NCI-H1105 treated with DMSO at 0.1 percent for 48 hours (cell line): ENCODE measurements around the gene CAMK4.
A peak's percentile ranks its signal among the peaks of the same experiment; 100 is the strongest.
"Not testable (repeated sequence)": the region's sequence is repeated elsewhere in the genome, so short reads cannot be mapped to it uniquely, and the experiment has no call there.

Experiments used
- DNase-seq: peaks from one replicate; lab custom pipeline; 2025; lab: John Stamatoyannopoulos, UW

The CAMK4 gene

DNA sequence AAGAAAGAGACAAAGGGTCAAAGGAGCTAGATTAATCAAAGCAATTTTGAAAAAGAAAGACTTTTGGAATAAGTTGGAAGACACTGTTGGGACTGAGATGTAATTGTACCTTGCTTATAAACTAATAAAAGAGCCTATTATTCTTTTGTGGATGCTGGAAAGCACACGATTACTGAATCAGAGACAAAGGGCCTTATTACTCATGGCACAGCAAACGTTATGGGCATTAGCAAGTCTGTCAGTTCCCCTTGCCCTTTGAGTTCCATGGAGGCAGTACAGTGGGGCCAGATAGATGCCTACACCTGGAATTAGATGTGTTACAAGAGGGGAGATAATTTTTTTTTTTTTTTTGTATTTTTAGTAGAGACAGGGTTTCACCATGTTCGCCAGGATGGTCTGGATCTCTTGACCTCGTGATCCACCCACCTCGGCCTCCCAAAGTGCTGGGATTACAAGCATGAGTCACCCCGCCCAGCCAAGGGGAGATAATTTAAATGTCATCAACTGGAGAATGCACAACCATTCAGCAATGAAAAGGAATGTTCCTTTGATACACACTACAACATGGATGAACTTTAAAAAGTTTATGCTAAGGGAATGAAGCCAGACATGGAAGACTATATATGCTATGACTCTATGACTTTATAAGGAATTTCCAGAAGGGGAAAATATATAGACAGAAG is 159.2 kb downstream of the CAMK4 start:
- no peak for DNase-seq

DNA sequence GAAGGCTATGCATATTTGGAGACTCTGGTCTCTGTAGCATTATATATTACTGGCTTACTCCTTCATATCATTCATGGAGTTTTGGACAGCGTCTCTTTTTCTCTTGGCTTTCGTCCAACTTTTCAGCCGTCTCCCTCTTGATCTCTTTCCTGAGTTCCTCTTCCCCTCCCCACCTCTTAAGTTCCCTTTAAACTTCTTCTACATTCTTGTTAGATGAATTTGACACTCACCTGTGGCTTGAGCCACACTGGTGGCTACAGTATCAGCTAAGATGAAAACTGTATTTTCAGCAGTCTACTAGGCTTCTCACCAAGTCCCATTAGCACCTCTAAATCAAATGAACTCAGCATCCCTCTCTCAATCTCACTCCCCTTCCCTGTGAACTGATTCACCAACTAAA is 160.0 kb downstream of the CAMK4 start:
- DNase-seq: peak; percentile 29

DNA sequence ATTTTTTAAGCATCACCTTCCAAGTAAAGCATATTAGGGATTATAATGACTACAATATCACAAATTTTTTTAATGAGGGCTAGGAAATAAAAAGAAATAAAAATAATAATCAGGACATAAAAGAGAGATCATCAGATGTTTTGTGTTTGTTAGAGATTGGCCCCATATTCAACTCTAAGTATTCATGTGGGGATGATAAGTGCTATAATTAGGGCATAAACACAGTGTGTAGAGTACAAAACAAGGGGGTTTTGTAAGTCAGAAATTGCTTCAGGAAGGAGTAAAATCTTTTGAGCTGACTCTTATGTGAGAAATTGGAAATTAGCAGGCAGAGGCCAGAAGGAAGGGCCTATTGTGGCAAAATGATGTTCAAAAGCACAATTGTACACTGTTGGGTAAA is 160.9 kb downstream of the CAMK4 start:
- peak; percentile 32 for DNase-seq

DNA sequence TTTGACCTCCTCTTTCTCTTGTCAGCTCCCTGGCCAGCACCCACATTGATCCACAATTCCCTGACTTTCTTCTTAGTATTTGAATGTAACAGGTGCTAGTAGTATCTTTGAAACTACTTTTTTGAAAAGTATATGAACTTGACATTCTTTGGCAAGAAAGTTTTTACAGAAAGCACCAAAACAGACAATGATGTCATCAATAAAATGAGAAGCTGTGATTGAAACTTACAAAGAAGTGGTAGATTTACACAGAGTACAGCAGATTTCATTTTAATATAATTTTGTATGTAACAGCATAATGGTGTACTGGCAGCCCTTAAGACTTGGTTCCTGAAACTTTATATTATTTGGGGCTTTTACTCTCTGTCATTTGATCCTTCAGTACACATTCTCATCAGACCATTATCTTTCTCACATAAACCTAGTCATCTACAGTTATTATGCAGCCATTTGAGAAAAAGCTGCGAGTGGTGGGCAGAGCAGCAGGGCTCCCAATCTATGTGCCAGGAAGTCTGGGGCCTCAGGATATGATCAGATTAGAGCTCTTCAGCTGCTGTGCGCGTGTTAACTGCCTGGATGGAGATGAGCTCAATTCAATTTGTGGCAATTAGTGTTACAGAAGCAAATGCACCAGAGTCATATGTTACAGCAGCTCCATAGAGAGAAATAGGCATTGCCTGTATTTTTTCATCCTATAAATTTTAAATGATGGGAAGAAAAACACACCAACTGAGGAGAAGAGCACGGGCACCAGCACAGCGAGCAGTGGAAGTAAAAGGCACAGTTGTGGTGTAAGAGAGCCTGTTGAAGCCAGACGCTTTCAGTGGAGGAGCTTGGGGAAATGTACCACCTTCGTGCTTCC is 162.0 kb downstream of the CAMK4 start:
- peak; percentile 83 for DNase-seq

DNA sequence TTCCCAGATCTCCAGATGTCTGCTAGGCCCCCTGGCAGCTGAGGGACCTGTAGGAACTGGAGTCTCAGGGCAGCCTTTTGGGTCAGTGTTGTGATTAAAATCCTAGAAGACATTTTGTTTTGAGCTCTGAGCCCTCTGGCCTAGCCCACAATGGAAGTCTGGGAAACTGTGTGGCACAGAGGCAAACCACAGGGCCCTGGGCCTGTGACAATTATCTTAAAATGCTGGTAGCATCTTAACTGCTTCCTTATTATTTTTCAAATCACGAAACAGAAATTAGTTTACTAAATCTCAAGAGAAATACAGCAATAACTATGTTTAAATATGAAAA is 162.6 kb downstream of the CAMK4 start:
- no peak for DNase-seq

DNA sequence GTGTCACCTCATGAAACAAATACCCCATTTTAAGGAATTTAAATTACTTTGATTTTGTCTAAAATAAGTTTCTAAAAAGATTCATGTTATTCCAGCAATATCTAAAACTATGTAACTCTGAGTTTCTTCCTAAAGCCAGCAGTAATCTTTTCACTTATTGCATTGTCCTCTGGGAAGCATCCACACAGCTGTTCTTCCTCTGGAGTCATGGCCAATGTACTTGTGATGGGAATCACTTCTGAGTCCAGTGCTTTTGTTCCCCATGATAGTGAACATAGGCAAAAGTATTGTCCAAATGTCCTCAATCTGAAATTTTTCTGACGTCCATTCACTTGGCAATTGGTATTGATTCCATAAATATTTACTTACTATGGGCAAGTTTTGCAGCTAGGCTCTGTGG is 163.2 kb downstream of the CAMK4 start:
- no peak for DNase-seq

DNA sequence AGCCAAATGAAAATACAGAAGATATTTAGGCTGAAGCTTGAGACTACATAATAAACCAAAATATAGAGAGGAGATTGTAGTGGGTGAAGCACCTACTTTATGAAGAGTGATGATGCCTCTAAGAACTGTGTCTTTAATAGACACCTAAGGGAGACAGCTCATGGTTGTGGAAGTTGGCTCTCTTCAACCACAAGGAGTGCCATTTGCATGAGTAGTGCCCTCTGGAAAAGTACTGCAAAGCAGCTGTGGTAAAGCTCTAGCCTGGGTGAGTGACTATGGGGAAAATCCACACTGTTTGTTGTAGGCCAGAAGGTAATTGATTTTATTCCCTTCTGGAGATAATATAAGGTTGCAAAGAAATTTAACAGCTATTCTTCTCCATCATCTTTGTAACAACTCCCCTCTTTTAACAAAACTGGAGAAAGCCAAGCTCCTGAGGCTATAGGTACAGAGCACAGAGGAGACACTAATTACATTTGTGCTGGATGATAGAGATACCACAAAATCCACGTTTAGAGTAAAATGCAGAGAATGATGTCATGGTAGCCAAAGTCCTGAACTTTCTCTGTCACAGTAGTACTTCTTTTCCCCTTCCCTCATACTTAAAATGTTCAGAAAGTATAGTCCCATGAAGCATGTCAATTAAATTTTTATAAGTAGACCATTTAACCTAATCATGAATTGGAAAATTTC is 165.4 kb downstream of the CAMK4 start:
- DNase-seq: no peak

DNA sequence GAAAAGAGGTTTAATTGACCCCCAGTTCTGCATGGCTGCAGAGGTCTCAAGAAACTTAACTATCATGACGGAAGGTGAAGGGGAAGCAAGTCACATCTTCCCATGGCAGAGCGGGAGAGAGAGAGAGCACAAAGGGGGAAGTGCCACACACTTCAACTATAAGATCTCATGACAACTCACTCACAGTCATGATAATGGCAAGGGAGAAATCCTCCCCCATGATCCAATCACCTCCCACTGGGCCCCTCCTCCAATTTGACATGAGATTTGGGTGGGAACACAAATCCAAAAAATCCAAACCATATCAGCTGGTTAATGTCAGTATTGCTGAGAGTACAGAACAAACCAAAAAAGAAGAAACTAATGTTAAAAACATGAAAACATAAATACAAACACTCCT is 168.0 kb downstream of the CAMK4 start:
- no peak for DNase-seq

DNA sequence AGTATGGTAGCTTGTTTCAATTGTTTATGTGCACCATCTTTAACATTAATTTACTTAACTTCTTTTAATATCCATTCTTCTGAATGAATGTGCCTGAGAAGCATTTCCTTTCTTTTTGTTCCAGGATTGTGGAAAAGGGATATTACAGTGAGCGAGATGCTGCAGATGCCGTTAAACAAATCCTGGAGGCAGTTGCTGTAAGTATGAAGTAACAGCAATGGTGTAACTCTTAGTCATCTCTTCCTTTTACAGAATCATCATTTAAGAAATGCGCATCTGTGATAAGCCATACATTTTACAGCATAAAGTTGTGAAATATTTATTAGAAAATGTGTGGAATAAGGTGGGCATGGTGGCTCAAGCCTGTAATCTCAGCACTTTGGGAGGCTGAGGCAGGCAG is 170.4 kb downstream of the CAMK4 start:
- DNase-seq: no peak

DNA sequence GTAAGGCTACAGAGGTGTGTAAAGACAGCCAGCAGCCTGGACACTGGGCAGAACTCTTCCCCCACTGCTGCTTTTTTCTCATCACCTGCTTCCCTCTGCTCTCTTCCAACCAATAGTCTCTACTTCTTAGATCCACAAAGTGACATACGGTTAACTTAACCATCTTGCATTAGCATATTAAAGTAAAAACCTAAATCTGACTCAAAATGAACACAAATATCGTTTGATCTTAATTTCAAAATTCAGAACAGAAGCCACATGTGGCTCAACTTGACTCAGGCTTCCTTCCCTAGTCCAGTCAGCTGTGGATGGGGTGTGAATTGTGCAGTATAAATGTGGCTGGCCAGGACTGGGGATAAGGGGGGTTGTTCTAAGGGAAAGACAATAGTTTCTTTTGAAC is 173.8 kb downstream of the CAMK4 start:
- no peak for DNase-seq

DNA sequence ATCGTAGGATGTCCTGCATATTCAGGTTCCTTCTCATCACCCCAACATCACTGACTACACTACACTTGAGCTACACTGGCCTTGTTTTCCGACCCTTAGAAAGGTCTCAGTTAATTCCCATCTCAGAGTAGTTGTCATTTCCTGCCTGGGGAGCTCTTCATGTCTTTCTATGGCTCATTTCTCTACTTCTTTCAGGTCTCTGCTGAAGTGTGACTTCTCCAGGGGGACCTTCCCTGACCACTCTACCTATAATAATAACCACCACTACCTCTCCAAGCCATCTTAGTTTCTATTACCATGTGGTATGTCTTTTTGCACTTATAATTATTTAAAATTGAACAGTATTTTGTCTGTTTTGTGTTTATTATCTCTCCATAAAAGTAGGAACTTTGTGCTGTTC is 174.9 kb downstream of the CAMK4 start:
- DNase-seq: no peak

DNA sequence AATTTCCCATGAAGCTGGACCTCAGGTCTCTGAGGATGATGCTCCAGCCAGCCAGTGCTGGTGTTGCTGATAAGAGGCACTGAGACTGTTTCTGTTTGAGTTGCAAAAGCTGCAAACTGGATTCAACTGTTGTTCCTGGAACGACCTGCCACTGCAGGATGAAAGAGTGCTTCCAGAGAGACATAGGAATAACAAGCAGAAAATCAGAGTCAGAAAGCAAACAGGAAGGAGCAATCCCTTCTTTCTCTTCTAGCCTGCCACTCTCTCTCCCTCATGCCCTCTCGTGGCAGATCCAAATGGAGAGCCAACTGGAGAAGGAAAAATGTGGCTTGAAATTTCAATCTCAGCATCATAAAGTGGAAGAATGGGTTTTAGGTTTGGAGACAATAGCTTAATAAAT is 177.7 kb downstream of the CAMK4 start:
- no peak for DNase-seq

DNA sequence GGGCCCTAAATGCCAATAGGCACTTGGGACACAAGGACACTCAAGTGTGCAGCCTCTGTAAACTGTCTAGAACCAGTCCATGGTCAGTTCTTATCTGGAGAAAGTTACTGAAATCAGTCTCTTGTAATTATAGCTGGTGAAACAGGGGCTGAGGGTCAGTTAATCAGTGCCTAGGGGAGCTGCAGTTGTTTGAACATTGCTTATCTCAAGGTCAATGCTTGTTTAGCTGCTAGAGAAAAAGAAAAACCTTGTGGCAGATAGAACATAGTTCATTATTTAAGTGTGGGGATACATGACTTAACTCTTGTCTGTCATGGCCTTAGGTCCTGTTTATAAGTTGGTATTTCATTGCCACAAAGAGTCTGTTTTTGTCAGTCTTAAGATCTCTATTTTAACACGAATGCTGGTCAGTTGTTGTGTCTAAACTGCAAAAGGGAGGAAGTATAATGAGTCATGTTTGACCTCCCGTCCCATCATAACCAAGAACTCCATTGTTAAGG is 180.1 kb downstream of the CAMK4 start:
- no peak for DNase-seq

DNA sequence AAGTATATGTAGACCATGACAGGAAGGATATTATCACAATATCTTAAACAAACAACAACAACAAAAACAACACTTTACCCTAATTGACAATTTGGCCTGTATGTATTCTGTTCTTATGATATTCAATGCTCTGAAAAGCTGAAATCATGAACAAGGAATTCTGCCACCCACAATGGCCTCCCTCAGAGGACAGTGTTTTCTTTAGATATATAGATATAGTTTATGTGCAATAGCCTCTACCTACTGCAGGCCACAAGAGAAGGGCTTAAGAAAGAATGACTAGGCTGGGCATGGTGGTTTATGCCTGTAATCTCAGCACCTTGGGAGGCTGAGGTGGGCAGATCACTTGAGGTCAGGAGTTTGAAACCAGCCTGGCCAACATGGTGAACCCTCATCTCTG is 183.4 kb downstream of the CAMK4 start:
- DNase-seq: no peak

DNA sequence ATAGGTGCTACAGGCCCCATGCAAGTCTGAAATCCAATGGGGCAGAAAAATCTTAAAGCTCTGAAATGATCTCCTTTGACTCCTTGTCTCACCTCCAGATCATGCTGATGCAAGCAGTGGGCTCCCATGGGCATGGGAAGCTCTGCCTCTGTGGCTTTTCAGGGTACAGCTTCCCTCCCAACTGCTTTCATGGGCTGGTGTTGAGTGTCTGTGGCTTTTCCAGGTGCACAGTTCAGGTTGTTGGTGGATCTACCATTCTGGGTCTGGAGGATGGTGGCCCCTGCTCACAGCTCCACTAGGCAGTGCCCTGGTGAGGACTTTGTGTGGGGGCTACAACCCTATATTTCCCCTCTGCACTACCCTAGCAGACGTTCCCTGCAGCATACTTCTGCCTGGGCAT is 184.6 kb downstream of the CAMK4 start:
- no peak for DNase-seq

DNA sequence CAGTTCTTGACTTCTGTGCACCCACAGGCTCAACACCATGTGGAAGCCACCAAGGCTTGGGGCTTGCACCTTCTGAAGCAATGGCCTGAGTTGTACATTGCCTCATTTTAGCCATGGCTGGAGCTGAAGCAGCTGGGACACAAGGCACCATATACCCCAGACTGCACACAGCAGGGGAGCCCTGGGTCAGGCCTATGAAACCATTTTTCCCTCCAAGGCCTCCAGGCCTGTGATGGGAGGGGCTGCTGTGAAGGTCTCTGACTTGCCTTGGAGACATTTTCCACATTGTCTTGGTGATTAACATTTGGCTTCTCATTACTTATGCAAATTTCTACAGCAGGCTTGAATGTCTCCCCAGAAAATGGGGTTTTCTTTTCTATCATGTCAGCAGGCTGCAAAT is 185.1 kb downstream of the CAMK4 start:
- not testable (repeated sequence) for DNase-seq

DNA sequence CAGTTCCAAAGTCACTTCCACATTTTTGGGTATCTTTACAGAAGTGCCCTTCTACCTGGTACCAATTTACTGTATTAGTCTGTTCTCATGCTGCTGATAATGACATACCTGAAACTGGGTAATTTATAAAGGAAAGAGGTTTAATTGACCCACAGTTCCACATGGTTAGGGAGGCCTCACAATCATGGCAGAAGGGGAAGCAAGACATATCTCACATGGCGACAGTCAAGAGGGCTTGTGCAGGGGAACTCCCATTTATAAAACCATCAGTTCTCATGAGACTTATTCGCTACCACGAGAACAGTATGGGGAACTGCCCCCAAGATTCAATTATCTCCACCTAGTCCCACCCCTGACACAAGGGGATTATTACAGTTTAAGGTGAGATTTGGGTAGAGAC is 185.9 kb downstream of the CAMK4 start:
- DNase-seq: not testable (repeated sequence)

DNA sequence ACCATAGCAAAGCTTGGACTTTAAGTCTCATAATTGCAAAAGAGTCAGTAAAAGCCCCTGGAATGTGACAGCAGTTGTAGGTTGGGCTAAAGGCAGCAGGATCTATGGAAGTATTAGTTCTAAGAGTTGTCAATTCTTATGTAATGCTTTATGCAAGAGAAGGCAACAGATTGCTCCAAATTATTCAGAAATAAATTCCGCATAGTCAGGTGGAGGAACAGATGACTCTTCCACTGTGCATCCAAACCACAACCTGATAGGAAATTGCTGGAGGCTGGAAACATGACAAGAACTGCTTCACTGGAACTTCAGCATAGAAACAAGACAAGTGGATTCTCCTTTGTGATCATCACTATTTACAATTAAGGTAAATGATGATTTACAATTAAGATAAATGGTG is 187.1 kb downstream of the CAMK4 start:
- DNase-seq: no peak

DNA sequence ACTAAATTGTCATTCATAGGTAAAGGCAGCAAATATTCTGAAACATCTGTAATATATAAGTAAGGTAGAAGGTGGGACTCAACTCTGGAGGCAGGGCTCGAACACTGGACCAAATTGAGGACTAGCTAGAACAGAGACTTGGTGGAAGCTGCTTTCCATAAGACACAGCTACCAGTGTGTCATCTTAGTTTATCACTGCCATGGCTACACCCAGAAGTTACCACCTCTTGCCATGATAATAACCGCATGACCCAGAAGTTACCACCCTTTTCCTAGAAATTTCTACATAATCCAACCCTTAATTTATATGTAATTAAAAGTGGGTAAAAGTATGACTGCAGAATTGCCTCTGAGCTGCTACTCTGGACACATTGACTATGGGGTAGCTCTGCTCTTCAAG is 188.4 kb downstream of the CAMK4 start:
- DNase-seq: no peak

DNA sequence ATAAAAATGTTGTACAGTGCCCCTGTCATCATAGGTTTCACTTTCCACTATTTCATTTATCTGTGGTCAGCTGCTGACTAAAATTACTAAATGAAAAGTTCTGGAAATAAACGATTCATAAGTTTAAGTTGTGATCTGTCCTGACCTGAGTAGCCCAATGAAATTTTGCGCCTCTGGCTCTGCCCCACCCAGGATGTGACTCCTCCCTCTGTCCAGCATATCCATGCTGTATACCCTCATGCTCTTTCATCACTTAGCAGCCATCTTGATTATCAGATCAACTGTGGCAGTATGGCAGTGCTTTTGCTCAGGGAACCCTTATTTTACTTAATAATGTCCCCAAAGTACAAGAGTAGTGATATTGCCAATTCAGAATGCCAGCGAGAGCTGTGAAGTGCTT is 190.9 kb downstream of the CAMK4 start:
- no peak for DNase-seq

DNA sequence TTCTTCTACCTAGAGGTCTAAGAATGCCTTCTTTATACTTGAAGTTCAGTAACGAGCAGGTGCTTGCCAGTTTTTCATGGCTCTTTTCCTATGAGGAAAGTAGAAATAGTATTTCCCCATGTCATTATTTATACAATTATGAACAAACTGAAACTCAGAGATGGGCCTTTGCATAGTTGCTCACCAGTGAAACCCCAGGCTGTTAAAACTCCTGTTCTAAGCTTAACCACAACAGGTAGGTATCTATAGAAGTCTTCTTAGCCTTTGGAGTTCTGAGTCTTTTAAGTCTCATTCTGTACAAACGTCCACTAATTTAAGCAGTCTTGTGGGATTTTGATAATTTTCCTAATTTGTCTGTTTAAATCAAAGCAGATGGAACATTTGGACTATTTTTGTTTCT is 198.1 kb downstream of the CAMK4 start:
- no peak for DNase-seq

DNA sequence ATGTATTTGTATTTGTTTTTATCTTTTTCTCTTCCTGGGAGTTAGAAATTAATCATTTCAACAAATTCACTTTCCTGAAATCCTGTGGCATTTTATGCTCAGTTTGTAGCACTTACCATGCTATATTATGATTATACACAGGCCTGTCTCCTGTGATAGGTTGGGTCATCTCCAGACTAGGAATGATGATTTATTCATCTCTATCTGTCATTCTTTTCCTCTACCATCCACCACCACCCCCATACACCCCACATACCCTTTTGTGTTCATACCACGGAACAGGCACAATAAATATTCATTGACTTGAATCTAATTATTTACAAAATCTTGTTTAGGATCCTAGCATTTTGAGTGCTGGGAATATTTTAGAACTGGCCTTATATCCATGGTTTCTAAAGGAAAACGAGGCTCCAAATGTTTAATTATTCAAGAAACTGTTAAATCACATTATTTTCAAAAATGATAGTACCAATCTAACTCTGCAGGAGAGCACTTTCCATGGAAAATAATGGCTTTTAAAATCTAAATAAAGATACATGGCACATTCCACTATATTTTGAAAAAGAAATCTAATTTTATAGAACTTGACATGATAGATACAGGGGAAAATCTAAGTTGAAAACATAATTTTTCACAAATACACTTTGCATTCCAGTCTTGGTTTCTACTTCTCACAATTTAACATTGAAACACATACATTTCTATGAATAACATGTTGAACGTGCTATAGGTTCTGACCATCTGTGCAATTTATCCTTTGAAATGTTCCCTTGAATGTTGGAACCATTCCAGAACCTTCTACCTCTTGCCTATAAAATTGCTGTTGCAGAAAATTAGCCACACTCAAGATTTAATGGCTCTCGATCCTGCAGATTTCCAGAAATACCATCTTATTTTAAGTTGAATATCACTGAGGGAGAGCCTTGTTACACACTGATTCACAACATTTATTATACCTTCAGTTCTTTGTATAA is 198.8 kb downstream of the CAMK4 start:
- DNase-seq: peak; percentile 69
